Dendritic cell treated with granulocyte-macrophage colony-stimulating factor and Interleukin-4, amounts not matched to agents 40 ng/mL and 50 ng/mL, for 4 days (primary cell): ENCODE data around the gene SLC25A44.
A peak's percentile ranks its signal among the peaks of the same experiment; 100 is the strongest.

Source experiments
- H3K27ac Mint-ChIP-seq: one replicate; pipeline ENCODE4 v1.8.0; 2022; ENCODE audit warnings: mild to moderate bottlenecking, mixed read lengths
- H3K27me3 Mint-ChIP-seq: one replicate; pipeline ENCODE4 v1.8.0; 2022; ENCODE audit warnings: mild to moderate bottlenecking, mixed read lengths
- H3K36me3 Mint-ChIP-seq: one replicate; pipeline ENCODE4 v1.8.0; 2022; ENCODE audit warnings: low read depth, mixed read lengths
- H3K4me1 Mint-ChIP-seq: one replicate; pipeline ENCODE4 v1.8.0; 2022; ENCODE audit warnings: low read depth, mixed read lengths
- H3K4me3 Mint-ChIP-seq: one replicate; pipeline ENCODE4 v1.8.0; 2022; ENCODE audit warnings: mild to moderate bottlenecking, moderate library complexity, mixed read lengths
- H3K9me3 Mint-ChIP-seq: one replicate; pipeline ENCODE4 v1.8.0; 2022; ENCODE audit warnings: mixed read lengths
- intact Hi-C: fragments of 100-400 bp; cut with micrococcal nuclease; formaldehyde crosslinking; loops from one replicate; pipeline ENCODE4 v1.15.0; 2022

SLC25A44 gene

GRCh38 chr1:156193488-156194299 lies at the start of gene SLC25A44:
Gene SLC25A44, plus strand, starts transcription at chr1:156194104. Its CDS starts 5,744 bp downstream, at chr1:156199848.
- H3K27me3 Mint-ChIP-seq = no peaks in the 10 kb centered on the region
- H3K9me3 Mint-ChIP-seq = no peaks in the 10 kb centered on the region
- peaks cover 34% of the 10 kb centered on the region for H3K36me3 Mint-ChIP-seq
- peak within 1 kb of the TSS; percentile 96 for H3K4me3 Mint-ChIP-seq
- intact Hi-C loops = loop anchor here (1.0 to 2.0 kb wide), 2 partner anchors 19 to 47 kb away; partner anchors contain the start of gene PMF1
- H3K27ac Mint-ChIP-seq = peak within 1 kb of the TSS; percentile 89
- H3K4me1 Mint-ChIP-seq = peaks cover 55% of the 10 kb centered on the region

GRCh38 chr1:156144742-156145141 lies 49.2 kb upstream of the SLC25A44 start:
- Mint-ChIP-seq H3K36me3 (peaks cover 15% of the 10 kb centered on the region), H3K4me1 (peaks cover 43% of the 10 kb centered on the region), H3K4me3 (no peak overlapping the region), H3K27me3 (peaks cover 1% of the 10 kb centered on the region), H3K27ac (no peak overlapping the region), H3K9me3 (no peaks in the 10 kb centered on the region)
- intact Hi-C loops = no loop called here

- H3K27ac Mint-ChIP-seq = peak overlapping the region; percentile 98
- H3K4me1 Mint-ChIP-seq = peaks cover 52% of the 10 kb centered on the region
- H3K9me3 Mint-ChIP-seq = no peaks in the 10 kb centered on the region
- peaks cover 1% of the 10 kb centered on the region for H3K27me3 Mint-ChIP-seq
- intact Hi-C loops = loop anchor here (1.0 kb wide), 3 partner anchors 9 to 80 kb away; no protein-coding TSS in a partner anchor
- peaks cover 6% of the 10 kb centered on the region for H3K36me3 Mint-ChIP-seq
- H3K4me3 Mint-ChIP-seq = no peak overlapping the region
These were observed 48.3 kb upstream of the SLC25A44 start for GRCh38 chr1:156145650-156146019.

GRCh38 chr1:156146020-156146768 lies 47.7 kb upstream of the SLC25A44 start:
- H3K27me3 Mint-ChIP-seq = no peaks in the 10 kb centered on the region
- peaks cover 58% of the 10 kb centered on the region for H3K4me1 Mint-ChIP-seq
- H3K4me3 Mint-ChIP-seq = peak overlapping the region; percentile 37
- intact Hi-C loops = loop anchor here (1.0 kb wide), 3 partner anchors 8 to 79 kb away; no protein-coding TSS in a partner anchor
- no peaks in the 10 kb centered on the region for H3K9me3 Mint-ChIP-seq
- H3K27ac Mint-ChIP-seq = peak overlapping the region; percentile 98
- H3K36me3 Mint-ChIP-seq = peaks cover under 1% of the 10 kb centered on the region

GRCh38 chr1:156146769-156147405 lies 47.0 kb upstream of the SLC25A44 start:
- intact Hi-C loops = loop anchor here (1.0 kb wide), 3 partner anchors 7 to 78 kb away; no protein-coding TSS in a partner anchor
- peaks cover 65% of the 10 kb centered on the region for H3K4me1 Mint-ChIP-seq
- H3K4me3 Mint-ChIP-seq = peak overlapping the region; percentile 8
- peak overlapping the region; percentile 98 for H3K27ac Mint-ChIP-seq
- no peaks in the 10 kb centered on the region for H3K9me3 Mint-ChIP-seq
- H3K27me3 Mint-ChIP-seq = no peaks in the 10 kb centered on the region
- no peaks in the 10 kb centered on the region for H3K36me3 Mint-ChIP-seq

GRCh38 chr1:156148216-156148615 lies 45.7 kb upstream of the SLC25A44 start:
- peak overlapping the region; percentile 98 for H3K27ac Mint-ChIP-seq
- H3K4me3 Mint-ChIP-seq = peak overlapping the region; percentile 18
- H3K36me3 Mint-ChIP-seq = no peaks in the 10 kb centered on the region
- H3K4me1 Mint-ChIP-seq = peaks cover 78% of the 10 kb centered on the region
- no peaks in the 10 kb centered on the region for H3K9me3 Mint-ChIP-seq
- H3K27me3 Mint-ChIP-seq = no peaks in the 10 kb centered on the region
- intact Hi-C loops = no loop called here

- Mint-ChIP-seq H3K36me3 (peaks cover 6% of the 10 kb centered on the region), H3K27ac (peak overlapping the region; percentile 98), H3K4me1 (peaks cover 92% of the 10 kb centered on the region), H3K27me3 (no peaks in the 10 kb centered on the region), H3K9me3 (no peaks in the 10 kb centered on the region), H3K4me3 (peak overlapping the region; percentile 28)
- intact Hi-C loops = no loop called here
These were observed 44.3 kb upstream of the SLC25A44 start for GRCh38 chr1:156149374-156150332.

- H3K27me3 Mint-ChIP-seq = no peaks in the 10 kb centered on the region
- H3K27ac Mint-ChIP-seq = peak overlapping the region; percentile 98
- intact Hi-C loops = loop anchor here (1.0 kb wide), 1 partner anchor 11 kb away; no protein-coding TSS in a partner anchor
- H3K4me3 Mint-ChIP-seq = peak overlapping the region; percentile 28
- no peaks in the 10 kb centered on the region for H3K9me3 Mint-ChIP-seq
- peaks cover 100% of the 10 kb centered on the region for H3K4me1 Mint-ChIP-seq
- peaks cover 14% of the 10 kb centered on the region for H3K36me3 Mint-ChIP-seq
These were observed 43.4 kb upstream of the SLC25A44 start for GRCh38 chr1:156150333-156151011.

GRCh38 chr1:156151093-156151688 lies 42.7 kb upstream of the SLC25A44 start:
- no peak overlapping the region for H3K4me3 Mint-ChIP-seq
- H3K9me3 Mint-ChIP-seq = no peaks in the 10 kb centered on the region
- H3K4me1 Mint-ChIP-seq = peaks cover 100% of the 10 kb centered on the region
- intact Hi-C loops = loop anchor here (1.0 kb wide), 1 partner anchor 10 kb away; no protein-coding TSS in a partner anchor
- peaks cover 22% of the 10 kb centered on the region for H3K36me3 Mint-ChIP-seq
- peak overlapping the region; percentile 98 for H3K27ac Mint-ChIP-seq
- H3K27me3 Mint-ChIP-seq = no peaks in the 10 kb centered on the region

- no peak overlapping the region for H3K4me3 Mint-ChIP-seq
- peaks cover 97% of the 10 kb centered on the region for H3K4me1 Mint-ChIP-seq
- intact Hi-C loops = no loop called here
- H3K27ac Mint-ChIP-seq = peak overlapping the region; percentile 98
- no peaks in the 10 kb centered on the region for H3K27me3 Mint-ChIP-seq
- H3K9me3 Mint-ChIP-seq = no peaks in the 10 kb centered on the region
- peaks cover 36% of the 10 kb centered on the region for H3K36me3 Mint-ChIP-seq
These were observed 41.3 kb upstream of the SLC25A44 start for GRCh38 chr1:156152628-156153027.

- Mint-ChIP-seq H3K27me3 (no peaks in the 10 kb centered on the region), H3K4me1 (peaks cover 97% of the 10 kb centered on the region), H3K9me3 (no peaks in the 10 kb centered on the region), H3K36me3 (peaks cover 43% of the 10 kb centered on the region), H3K4me3 (peak within 1 kb of the TSS; percentile 93), H3K27ac (peak within 1 kb of the TSS; percentile 98)
- intact Hi-C loops = no loop called here
These were observed 40.5 kb upstream of the SLC25A44 start, which contains the start of gene SEMA4A for GRCh38 chr1:156153362-156153761. Gene SEMA4A, plus strand, starts transcription at chr1:156153585. Its CDS starts 994 bp downstream, at chr1:156154579.

- Mint-ChIP-seq H3K4me3 (peak overlapping the region; percentile 93), H3K27me3 (no peaks in the 10 kb centered on the region), H3K4me1 (peaks cover 97% of the 10 kb centered on the region), H3K9me3 (no peaks in the 10 kb centered on the region), H3K36me3 (peaks cover 53% of the 10 kb centered on the region), H3K27ac (peak overlapping the region; percentile 98)
- intact Hi-C loops = loop anchor here (1.0 kb wide), 1 partner anchor 8 kb away; no protein-coding TSS in a partner anchor
These were observed 39.6 kb upstream of the SLC25A44 start for GRCh38 chr1:156154317-156154749.
